ENCODE data around the gene ERBB4. TPM values are rescaled to one million over a fixed set of nuclear protein-coding genes. Genes with fewer than 3 reads are reported as not detected.
A peak's percentile ranks its signal among the peaks of the same experiment; 100 is the strongest.

Gene ERBB4
- total RNA-seq, 1 donor from 2014 or later: 0.43 TPM

- DNase-seq (ENCODE audit: low spot score): no peak
Observed at GRCh38 chr2:211423018-211423417, 1115.6 kb downstream of the ERBB4 start.

GRCh38 chr2:211417544-211417943 is 1121.1 kb downstream of the ERBB4 start:
- no peak for DNase-seq (ENCODE audit: low spot score)

GRCh38 chr2:211416373-211416772 is 1122.2 kb downstream of the ERBB4 start:
- no peak for DNase-seq (ENCODE audit: low spot score)

GRCh38 chr2:211413746-211414145 is 1124.9 kb downstream of the ERBB4 start:
- DNase-seq (ENCODE audit: low spot score): no peak

GRCh38 chr2:211408483-211408891 is 1130.1 kb downstream of the ERBB4 start:
- peak; percentile 64 for DNase-seq (ENCODE audit: low spot score)

- DNase-seq (ENCODE audit: low spot score): no peak
Observed at GRCh38 chr2:211407076-211407475, 1131.5 kb downstream of the ERBB4 start.

- DNase-seq (ENCODE audit: low spot score): no peak
Observed at GRCh38 chr2:211405036-211405435, 1133.6 kb downstream of the ERBB4 start.

- DNase-seq (ENCODE audit: low spot score): no peak
Observed at GRCh38 chr2:211404098-211404497, 1134.5 kb downstream of the ERBB4 start.

- no peak for DNase-seq (ENCODE audit: low spot score)
Observed at GRCh38 chr2:211401328-211401727, 1137.3 kb downstream of the ERBB4 start.

- DNase-seq (ENCODE audit: low spot score): no peak
Observed at GRCh38 chr2:211397764-211398163, 1140.8 kb downstream of the ERBB4 start.

GRCh38 chr2:211396815-211397214 is 1141.8 kb downstream of the ERBB4 start:
- no peak for DNase-seq (ENCODE audit: low spot score)

- DNase-seq (ENCODE audit: low spot score): no peak
Observed at GRCh38 chr2:211391189-211391567, 1147.4 kb downstream of the ERBB4 start.

- DNase-seq (ENCODE audit: low spot score): no peak
Observed at GRCh38 chr2:211390536-211391188, 1147.9 kb downstream of the ERBB4 start.

- no peak for DNase-seq (ENCODE audit: low spot score)
Observed at GRCh38 chr2:211387734-211388133, 1150.9 kb downstream of the ERBB4 start.

GRCh38 chr2:211380041-211380440 is 1158.6 kb downstream of the ERBB4 start:
- DNase-seq (ENCODE audit: low spot score): no peak

- DNase-seq (ENCODE audit: low spot score): no peak
Observed at GRCh38 chr2:211376410-211376809, 1162.2 kb downstream of the ERBB4 start.

- no peak for DNase-seq (ENCODE audit: low spot score)
Observed at GRCh38 chr2:211373203-211373602, 1165.4 kb downstream of the ERBB4 start.

- no peak for DNase-seq (ENCODE audit: low spot score)
Observed at GRCh38 chr2:211371465-211371864, 1167.1 kb downstream of the ERBB4 start.

- no peak for DNase-seq (ENCODE audit: low spot score)
Observed at GRCh38 chr2:211368467-211368866, 1170.1 kb downstream of the ERBB4 start.

GRCh38 chr2:211367711-211368110 is 1170.9 kb downstream of the ERBB4 start:
- no peak for DNase-seq (ENCODE audit: low spot score)

GRCh38 chr2:211367293-211367692 is 1171.3 kb downstream of the ERBB4 start:
- no peak for DNase-seq (ENCODE audit: low spot score)

GRCh38 chr2:211364911-211365310 is 1173.7 kb downstream of the ERBB4 start:
- DNase-seq (ENCODE audit: low spot score): no peak

- no peak for DNase-seq (ENCODE audit: low spot score)
Observed at GRCh38 chr2:211361383-211361782, 1177.2 kb downstream of the ERBB4 start.

- no peak for DNase-seq (ENCODE audit: low spot score)
Observed at GRCh38 chr2:211359347-211359746, 1179.3 kb downstream of the ERBB4 start.
